GM19452 (cell line): ENCODE measurements around the gene FAM210B.
"Not testable (repeated sequence)": the region's sequence is repeated elsewhere in the genome, so short reads cannot be mapped to it uniquely, and the experiment has no call there.

Experiments used
- ATAC-seq: cut with Tn5 transposase; IDR thresholded peaks from one replicate; pipeline ENCODE4 v1.9.1; 2021; ENCODE audit not compliant: unreplicated experiment

Gene FAM210B

DNA sequence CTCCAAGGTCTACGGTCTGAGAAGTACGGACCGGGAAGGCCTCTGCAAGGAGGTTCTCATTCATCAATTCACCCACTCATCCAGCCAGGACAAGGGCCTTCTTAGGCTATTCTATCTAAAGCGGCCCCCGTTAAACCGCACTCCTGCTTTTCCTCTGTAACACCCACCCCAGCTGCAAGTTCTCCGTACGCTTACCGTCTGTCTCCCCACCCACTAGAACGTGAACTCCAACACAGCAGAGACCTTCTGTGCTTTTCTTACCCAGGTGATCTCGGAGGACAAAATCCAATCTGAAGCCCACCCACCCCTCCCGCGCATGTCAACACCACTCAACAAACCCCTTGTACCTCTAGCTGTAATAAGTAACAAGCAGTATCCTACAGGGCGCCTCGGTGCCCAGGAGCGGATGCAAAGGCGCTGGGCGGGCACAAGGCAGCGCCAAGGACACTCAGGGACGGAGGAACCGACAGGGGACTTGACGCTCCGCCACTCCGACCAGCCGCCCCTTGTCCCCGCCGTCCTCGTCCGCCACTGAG lies 32.9 kb downstream of the FAM210B start:
- peak; percentile 37 for ATAC-seq

DNA sequence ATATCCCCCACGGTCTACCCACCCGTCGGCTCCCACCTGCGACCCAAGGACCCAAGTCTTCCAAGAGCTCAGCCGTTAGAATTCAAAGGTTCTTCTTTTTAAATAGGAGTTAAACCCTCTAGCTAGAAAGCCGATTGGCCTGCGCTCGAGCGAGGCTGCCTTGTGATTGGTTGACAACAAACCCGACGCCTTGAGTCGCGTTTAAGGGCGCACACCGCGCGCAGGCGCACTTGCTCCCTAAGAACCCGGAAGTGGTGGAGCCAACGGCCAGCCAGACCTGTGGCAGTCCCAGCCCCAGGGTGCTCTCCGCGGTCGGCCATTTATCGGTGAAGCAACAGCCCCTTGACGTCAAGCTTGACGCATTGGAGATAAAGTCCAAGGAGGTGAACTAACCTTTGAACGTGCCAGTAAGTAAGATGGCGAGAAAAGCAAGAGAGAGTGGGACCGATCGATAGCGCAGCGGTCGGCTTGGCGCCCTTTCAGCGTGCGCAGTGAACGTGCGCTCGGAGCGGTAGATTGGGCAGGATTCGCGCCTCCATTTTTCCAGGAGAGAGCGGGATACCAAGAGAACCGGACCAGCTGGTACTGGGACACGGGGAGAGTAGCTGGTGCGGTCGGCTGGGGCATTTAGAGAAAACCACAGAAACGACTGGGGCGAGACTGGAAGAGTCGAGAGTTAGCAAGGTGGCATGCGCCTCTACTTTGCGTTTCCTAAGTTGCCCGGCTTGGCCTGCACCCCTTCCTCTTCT lies 33.5 kb downstream of the FAM210B start, which contains the start of the genes AURKA and CSTF1:
TSS of gene AURKA (minus strand) at position 84 of the 749 bp plus-strand sequence. CDS start 4,018 bp downstream, outside the sequence.
TSS of gene CSTF1 (plus strand) at position 514 of the 749 bp plus-strand sequence. CDS start 2,908 bp downstream, outside the sequence.
- peak; percentile 93 for ATAC-seq

DNA sequence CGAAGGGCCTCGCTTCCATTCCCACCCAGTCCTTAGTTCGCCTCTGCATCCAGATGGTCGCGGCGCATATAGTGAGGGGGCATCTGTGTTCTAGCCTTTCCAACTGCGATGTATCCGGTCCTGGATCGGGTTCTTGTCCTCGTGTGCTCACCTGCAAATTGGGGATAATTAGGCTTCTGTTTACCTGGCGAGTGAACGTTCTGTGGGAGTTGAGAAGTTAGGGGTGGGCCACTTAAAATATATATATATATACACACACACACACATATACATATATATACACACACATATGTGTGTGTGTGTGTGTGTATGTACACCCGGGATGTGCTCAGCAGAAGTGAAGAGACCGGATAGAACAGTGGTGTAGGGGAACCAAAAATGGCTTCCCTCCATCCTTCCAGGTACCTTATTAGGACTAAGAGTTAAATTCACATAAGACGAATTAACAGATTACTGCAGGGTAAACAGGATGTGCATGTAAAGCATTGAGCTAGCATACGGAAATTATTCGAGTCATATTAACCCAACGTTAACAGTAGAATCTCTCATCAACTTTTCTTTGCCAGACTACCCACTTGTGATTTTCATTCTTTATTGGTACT lies 34.2 kb downstream of the FAM210B start:
- ATAC-seq, result no peak

DNA sequence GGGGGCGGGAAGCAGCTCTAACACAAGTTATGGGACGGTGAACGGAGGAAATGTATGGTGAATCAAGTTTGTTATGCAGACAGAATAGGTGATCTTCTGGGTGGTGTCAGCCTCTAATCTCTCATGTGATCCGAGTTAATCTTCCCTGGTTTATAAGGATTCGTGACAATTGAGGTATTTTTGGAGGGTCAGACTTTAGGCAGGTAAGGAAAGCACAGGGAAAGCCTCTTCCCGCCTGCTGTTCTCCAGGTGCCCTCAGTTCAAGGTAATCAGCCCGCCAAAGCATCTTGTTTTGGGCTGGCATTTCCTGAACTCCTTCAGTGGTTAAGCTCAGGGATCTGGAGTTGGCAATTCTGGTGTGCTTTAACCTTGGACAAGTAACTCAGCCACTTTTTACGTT lies 34.9 kb downstream of the FAM210B start:
- no peak for ATAC-seq

DNA sequence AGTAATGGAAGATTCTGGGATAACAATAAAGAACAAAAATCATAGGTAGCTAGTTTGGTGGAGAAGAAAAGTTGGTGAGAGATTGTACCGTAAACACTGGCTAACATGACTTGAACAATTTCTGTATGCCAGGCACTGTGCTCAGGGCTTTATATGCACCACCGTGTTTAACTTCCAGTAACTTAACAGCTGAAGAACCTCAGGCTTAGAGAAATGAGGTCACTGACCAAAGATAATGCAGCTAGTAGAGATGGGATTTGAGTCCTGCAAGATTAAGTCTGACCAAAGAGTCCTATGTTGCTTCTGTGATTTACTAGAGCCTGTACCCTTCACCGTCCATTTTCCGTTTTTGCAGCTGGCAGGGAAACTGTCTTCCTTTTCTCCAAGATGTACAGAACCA lies 36.4 kb downstream of the FAM210B start:
- no peak for ATAC-seq

DNA sequence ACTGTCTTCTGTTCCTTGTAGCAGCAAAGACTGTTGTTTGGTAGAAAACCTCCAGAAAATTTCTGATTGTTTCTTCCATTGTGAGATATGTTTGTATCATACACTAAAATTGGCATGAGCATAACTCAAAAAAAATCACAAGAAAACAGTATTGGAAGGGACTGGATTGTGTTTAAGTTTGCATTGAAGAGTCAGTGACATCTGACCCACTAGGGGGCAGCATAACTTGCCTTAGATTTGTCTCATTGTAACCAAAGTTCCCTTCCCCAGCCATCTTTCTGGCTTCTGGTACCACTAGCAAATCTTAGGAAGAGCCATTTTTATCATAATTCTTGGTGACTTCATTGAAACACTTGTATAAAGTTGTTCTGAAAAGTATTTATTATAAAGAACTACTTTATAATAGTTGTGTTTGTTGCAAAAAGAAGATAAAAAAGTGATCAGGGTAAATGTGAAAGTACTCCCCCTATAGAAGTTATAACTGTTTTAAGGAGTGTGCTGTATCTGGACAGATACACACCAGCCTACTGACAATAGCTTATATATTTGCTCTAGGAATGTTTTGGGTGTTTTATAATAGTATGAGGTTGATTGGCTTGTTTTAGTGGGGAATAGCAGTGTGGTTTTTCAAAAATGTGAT lies 41.3 kb downstream of the FAM210B start:
- ATAC-seq, result peak; percentile 67

DNA sequence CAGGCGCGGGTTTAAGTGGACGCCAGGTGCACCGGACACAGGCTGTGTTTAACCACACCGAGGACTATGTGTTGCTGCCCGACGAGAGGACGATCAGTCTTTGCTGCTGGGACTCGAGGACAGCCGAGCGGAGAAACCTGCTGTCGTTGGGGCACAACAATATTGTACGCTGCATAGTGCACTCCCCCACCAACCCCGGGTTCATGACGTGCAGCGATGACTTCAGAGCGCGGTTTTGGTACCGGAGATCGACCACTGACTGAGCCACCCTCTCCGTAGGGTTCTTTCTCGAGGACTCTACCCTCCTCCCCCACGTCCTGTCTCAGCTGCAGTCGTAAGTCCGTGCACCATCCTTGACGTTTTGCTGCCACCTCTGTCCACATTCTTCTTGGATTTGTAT lies 44.7 kb downstream of the FAM210B start:
- no peak for ATAC-seq

DNA sequence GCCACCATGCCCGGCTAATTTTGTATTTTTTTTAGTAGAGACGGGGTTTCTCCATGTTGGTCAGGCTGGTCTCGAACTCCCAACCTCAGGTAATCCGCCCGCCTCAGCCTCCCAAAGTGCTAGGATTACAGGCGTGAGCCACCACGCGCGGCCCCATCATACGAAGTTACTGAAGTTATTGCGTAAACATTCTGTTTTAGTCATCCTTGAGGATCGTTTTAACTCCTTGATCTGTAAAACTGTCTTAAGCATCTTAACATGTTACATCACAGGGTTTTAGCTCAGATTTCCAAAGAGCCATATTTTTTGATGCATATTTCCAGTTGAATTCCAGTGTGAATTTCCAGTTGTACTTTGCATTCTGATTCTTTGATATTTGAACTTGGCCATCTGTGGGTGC lies 46.6 kb downstream of the FAM210B start:
- not testable (repeated sequence) for ATAC-seq

DNA sequence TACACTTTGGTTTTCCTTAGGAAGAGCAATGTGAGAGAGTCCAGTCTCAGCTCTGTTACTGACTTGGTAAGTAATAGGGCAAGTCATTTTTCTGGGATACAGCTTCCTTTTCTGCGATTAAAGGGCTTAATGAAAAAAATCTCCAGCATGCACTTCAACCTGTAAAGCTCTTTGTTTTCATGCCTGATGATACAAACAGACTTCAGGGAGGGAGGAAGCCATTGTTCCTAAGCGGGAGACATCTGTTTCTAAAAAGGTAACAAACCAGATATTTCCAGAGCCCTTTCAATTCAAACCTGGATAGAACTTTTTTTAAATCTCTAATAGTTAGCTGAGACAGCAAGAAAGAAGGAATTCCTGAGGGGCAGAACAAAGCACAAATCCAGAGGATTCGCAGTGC lies 48.1 kb downstream of the FAM210B start:
- no peak for ATAC-seq

DNA sequence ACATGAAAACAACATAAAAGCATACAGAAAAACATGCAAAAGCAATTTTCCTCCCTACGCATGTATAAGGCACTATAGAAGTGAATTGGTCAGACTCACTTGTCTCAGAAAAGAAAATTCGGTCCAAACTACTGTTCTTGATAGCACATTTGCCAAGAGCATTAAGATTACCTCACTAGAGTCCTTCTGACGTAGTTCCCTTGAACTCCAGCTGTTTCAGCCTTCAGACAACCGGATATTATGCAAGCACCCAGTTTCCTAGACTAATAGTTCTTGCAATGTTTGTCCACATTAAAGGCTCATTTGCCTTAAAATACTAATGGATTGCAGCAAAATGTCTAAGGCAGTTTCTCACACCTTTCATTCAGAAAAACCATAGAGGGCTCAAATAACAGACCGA lies 50.7 kb downstream of the FAM210B start:
- ATAC-seq, result no peak

DNA sequence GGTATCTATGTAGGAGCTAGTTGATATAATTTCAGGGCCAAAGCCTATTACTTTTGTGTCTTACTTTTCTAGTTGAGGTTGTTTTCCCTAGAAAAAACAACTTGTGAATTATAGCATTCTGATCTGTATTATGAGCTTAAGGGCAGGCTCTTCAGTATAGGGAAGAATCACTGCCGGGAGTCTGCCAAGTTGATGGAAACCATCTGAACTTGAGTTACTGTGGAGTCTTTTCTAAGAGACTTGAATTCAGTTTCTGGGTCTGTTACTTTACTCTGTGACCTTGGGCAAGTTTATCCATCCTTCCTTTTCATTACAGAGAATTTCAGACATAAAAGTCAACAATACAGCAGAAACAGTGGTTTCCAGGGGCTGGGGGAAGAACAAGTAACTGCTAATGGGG lies 51.2 kb downstream of the FAM210B start:
- no peak for ATAC-seq

DNA sequence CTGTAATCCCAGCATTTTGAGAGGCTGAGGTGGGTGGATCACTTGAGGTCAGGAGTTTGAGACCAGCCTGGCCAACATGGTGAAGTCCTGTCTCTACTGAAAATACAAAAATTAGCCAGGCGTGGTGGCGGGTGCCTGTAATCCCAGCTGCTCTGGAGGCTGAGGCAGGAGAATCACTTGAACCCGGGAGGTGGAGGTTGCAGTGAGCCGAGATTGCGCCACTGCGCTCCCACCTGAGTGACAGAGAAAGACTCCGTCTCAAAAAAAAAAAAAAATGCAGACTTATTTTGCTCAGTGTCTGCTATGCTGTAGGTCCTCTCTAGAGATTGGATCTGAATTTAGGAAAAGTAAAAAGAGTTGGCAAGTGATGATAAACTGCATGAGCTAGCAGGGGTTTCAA lies 52.5 kb downstream of the FAM210B start:
- not testable (repeated sequence) for ATAC-seq

DNA sequence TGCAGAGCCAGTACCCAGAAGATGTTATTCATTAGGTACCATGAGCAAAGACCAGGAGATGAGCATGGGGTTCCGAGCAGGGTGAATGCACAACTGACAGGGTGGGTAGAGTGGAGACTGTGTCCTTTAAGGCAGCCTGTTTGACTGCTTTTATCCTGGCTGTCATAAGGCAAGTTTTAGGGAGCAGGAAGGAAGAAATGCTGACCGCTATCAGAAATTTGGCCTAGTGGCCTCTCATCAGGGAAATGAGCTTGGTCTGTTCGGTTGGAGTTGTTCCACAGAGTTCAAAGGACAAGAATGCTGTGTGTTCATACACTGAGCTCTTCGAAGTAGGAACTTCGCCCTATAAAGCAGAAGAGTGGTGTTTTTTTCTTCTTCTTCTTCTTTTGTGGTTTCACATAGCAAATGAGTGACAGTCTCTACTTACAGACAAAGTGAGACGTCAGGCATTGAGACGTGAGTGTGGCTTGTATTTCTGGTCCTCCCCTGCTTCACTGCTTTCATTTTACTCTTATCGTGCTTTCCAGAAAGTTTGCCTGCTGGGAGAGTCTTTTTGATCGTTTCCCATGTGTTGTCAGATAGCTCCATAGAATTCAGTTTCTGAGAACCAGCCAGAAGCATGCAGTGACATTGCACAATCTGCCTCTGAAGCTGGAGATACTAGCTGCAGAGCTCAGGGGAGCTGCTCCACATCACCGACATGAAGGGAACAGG lies 53.1 kb downstream of the FAM210B start, which contains the start of gene CASS4:
TSS of gene CASS4 (plus strand) at position 502 of the 714 bp plus-strand sequence. CDS start at position 701, 199 bp downstream.
- ATAC-seq, result peak; percentile 68

DNA sequence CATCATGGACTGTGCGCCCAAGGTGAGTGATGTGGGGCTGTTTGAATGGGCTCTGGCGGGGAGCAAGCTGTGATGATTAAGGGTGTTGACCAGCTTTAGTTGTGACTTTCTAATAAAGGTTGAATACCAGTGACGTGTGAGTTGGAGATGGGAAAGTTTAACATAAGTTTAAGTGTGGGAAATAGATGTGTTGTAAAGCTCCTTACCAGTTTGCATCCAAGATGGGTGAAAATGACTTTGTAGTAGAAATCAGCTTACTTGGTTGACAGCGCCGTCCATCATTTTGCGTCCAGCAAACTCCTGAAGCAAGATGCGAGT lies 53.7 kb downstream of the FAM210B start:
- no peak for ATAC-seq

DNA sequence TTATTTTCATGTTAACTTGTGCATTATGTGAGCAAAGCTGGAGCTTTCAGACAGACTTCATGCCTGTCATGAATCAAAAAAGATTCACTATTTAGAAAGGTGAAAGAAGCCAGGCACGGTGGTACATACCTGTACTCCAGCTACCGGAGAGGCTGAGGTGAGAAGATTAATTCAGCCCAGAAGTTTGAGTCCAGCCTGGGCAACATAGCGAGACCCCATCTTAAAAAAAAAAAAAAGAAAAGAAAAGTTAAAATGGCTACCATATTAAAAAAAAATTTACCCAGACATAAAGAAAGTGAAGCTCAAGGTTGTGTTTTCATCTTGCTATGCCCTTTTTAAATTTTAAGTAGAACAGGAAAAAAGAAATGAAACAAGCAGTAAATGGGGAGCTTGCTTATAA lies 54.2 kb downstream of the FAM210B start:
- ATAC-seq, result no peak

DNA sequence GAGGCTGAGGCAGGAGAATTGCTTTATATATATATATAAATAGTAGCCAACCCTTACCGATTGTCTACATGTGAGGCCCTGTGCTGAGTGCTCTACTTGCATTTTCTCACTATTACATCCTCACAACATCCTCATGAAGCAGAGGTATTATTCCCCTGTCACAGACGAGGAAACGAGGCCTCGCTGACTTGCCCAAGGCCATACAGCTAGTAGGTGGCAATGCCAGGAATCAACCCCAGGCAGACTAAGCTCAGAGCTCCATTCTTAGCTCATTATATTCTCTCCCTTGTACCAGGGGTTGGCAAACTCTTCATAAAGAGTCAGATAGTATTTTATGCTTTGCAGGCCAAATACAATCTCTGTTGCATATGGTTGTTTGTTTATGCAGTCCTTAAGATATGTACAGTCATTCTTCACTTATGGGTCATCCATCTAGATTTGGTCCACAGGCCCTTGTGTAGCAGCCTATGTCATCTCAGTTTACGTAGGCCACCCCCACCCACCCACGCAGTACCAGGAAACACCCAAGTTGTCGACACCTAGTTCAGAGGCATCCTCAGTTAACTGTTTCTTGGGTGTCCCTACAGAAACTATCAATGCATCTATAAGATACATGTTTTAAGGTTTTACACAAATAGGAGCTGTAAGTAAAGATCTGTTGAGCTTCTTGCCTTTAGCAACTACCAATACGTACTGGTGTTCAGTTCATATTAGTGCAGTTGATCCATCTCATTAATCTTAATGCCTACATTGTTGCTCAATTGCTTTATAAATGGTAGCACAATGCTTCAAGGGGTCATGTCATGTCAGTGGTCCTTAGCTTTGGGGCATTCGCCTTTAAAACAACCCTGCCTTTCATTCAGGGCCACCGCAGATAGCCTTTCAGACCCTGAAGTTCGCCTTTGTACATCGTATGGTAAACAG lies 56.3 kb downstream of the FAM210B start:
- no peak for ATAC-seq

DNA sequence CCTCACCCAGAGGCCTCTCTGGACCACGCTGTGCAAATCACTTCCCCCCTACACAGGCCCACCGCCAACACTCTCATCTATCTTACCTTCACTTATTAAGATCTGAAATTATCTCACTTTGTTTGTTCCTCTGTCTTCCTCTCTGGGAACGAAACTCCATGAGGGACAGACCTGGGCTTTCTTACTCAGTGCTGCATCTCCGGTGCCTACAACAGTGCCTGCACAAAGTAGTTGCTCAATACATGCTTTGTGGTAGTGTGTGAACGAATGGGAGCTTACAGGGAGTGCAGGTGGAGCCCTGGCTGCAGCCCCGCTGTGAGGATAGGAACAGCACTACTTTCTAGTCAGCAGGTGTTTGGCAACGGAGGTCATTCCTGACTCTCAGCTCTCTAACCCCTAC lies 58.6 kb downstream of the FAM210B start:
- ATAC-seq, result no peak

DNA sequence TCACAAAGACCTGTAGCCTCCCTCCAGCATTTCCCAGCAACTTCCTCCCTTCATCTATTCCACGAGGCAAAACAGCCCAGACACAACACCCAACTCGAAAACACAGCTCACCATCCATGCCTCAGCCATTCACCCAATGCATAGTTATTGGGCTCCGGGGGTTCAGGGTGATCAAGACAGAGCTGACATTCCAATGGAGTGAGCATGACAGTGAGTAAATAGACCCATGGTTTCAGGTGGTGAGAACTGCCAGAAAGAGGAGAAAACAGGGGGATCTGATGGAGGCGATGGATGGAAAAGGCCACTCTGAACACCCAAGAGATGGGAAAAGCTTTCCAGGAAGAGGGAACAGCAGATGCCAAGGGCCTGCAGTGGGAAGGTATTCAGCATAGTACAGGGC lies 59.1 kb downstream of the FAM210B start:
- ATAC-seq, result no peak
